GM12891 (cell line): ENCODE data around the gene FGF3.

Source experiments
- DNase-seq: peaks from one replicate; pipeline ENCODE4 v3.0.0; 2011; ENCODE audit warnings: low spot score; ENCODE audit not compliant: insufficient read length
- FAIRE-seq: peaks from 2 replicates; lab custom pipeline; 2011; peaks lifted over from hg19 to GRCh38; lab: Jason Lieb, UNC
- PAX5 ChIP-seq: IDR thresholded peaks from 2 replicates; pipeline ENCODE4 v1.6.1; 2011; ENCODE audit warnings: low read length, moderate library complexity, mild to moderate bottlenecking; ENCODE audit not compliant: insufficient read depth, severe bottlenecking
- POLR2A ChIP-seq: IDR thresholded peaks from 2 replicates; pipeline ENCODE4 v1.6.1; 2011; ENCODE audit warnings: low read depth, low read length, control low read depth
- POLR2AphosphoS5 ChIP-seq: IDR thresholded peaks from 2 replicates; pipeline ENCODE4 v1.6.1; 2011; ENCODE audit warnings: low read depth, low read length, control low read depth
- POU2F2 ChIP-seq: IDR thresholded peaks from 2 replicates; pipeline ENCODE4 v1.6.1; 2011; ENCODE audit warnings: low read depth, mild to moderate bottlenecking, control low read depth, low read length, moderate library complexity
- SPI1 ChIP-seq: IDR thresholded peaks from 2 replicates; pipeline ENCODE4 v1.6.1; 2011; ENCODE audit warnings: low read depth, low read length, control low read depth
- TAF1 ChIP-seq: IDR thresholded peaks from 2 replicates; pipeline ENCODE4 v1.6.1; 2011; ENCODE audit warnings: low read depth, low read length, control low read depth

Gene FGF3

DNA sequence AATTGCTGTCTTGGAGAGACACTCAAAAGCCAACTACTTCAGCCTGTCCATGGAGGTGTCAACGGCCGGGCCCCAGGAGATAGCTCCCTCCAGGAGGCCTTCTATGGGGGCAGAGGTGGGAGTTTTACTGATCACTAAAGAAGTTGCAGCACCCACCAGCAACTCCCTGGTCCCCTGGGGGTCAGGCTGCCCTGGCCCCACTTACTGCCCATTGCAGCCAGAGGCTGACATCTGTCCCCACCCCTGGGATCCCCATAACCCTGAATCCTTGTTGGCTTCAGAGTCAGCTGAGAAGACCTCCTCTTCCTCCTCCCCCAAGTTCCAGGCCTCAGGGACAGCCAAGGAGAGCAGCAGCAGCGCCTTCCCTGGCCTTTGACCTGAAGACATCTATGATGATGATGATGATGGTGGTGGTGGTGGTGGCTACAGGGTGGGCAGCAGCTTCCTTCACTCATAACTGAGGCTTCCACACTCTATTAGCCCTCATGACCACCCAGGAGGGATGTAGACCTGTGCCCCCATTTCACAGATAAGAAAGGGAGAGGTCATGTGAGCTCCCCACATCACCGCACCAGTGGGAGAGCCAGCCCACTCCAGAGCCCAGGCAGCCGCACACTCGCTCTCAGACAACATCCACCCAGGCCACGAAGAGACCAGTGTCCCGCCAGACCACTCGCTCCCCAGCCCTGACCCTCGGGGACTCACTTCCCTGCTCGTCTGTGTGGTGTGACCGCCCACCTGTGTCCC lies 43.8 kb upstream of the FGF3 start:
- TF ChIP-seq POLR2A (no peak), TAF1 (no peak), PAX5 (no peak), POU2F2 (no peak)
- FAIRE-seq (no peak), DNase-seq (no peak)

DNA sequence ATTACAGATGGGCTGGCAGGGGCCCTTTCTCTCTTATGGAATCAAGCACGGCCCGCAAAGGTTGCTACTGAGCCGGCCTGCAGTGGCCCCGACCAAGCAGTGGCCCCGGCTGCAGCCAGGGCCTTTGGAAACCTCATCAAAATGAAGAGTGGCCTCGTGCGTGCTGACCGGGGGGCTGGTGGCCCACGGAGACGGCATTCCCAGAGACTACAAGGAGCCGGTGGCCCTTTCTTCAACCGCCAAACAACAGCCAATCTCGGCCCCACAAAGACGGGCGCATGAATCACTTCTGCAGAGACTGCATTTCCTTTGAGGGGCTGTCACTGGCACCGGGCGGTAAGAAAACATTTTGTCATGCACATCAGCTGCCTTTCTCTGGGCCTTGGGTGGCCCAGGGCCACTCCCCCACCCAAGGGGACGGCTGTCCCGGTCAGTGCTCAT lies 43.1 kb upstream of the FGF3 start:
- DNase-seq (no peak), FAIRE-seq (no peak)
- TF ChIP-seq POU2F2 (no peak), POLR2A (no peak), TAF1 (no peak), POLR2AphosphoS5 (no peak), PAX5 (no peak)

DNA sequence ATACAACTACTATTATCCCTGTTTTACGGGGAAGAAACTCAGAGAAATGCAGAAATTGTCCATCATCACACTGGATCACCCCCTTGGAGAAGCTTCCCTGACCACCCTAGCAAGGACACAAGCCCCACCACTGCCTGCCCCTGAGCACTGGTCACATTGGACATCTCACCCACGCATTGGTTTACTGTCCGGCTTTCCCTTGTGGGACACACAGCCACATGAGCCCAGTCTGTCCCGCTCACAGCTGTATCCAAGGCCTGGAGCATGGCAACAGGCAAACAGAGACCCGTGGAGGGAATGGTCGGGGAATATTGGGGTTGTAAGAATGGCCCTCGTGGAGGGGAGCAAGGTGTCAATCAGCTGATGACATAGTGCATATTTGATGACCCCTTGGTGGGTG lies 42.7 kb upstream of the FGF3 start:
- TF ChIP-seq SPI1 (no peak), POU2F2 (no peak), POLR2AphosphoS5 (no peak), PAX5 (no peak), TAF1 (no peak), POLR2A (no peak)
- DNase-seq (no peak), FAIRE-seq (no peak)

GRCh38 chr11:69860796-69861445 lies 41.7 kb upstream of the FGF3 start:
- no peak for DNase-seq
- TF ChIP-seq POU2F2 (no peak), POLR2AphosphoS5 (no peak), PAX5 (no peak), POLR2A (no peak), TAF1 (no peak), SPI1 (no peak)
- no peak for FAIRE-seq

DNA sequence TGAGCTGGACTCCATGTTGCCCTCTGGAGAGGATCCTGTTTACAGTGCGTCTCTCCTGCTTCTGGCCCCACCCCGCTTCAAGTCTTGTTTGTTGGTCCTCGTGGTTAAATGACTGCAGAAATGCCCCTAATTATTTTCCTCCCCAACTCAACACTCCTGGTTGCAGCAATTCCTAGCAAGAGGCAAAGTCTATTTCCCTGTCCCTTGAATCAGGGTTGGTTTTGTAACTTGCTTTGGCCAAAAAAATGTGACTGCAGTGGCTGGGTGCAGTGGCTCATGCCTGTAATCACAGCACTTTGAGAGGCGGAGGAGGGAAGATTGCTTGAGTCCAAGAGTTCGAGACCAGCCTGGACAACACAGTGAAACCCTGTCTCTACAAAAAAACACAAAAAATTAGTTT lies 41.0 kb upstream of the FGF3 start:
- TF ChIP-seq TAF1 (no peak), POLR2A (no peak), SPI1 (no peak), POLR2AphosphoS5 (no peak), PAX5 (no peak), POU2F2 (no peak)
- no peak for DNase-seq
- no peak for FAIRE-seq

DNA sequence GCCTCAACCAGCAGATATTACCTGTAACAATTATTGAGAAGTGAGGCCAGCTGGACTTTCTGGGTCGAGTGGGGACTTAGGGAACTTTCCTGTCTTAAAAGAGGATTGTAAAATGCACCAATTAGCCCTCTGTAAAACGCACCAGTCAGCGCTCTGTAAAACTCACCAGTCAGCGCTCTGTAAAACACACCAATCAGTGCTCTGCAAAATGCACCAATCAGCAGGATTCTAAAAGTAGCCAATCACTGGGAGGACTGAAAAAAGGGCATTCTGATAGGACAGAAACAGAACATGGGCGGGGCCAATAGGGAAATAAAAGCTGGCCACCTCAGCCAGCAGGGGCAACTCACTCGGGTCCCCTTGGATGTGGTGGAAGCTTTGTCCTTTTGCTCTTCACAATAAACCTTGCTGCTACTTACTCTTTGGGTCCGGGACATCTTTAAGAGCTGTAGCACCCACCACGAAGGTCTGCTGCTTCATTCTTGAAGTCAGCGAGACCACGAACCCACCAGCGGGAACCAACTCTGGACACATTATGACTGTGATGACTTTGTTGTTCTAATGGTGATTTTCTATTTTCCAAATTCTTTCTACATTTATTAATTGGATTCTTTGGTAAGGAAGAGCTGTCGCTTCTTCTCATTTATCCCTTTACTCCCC lies 40.2 kb upstream of the FGF3 start:
- FAIRE-seq, result no peak
- TF ChIP-seq POU2F2, result no peak
- no peak for TF ChIP-seq TAF1
- no peak for TF ChIP-seq PAX5
- TF ChIP-seq POLR2AphosphoS5, result no peak
- TF ChIP-seq POLR2A, result no peak
- no peak for TF ChIP-seq SPI1
- no peak for DNase-seq

DNA sequence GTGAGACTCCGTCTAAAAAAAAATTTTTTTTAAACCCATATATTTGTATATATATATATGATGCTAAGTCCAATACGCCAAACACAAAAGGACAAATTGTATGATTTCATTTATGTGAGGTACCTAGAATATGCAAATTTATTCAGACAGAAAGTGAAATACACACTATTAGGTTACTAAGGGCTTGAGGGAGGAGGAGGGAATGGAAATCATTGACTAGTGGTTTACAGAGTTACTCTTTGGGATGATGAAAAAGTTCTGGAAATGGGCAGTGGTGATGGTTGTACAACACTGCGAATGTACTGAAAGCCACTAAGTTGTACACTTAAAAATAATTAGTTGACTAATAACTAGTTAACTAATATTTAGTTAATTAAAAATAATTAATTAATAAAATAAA lies 36.2 kb upstream of the FGF3 start:
- TF ChIP-seq POLR2AphosphoS5 (no peak), POU2F2 (no peak), PAX5 (no peak), TAF1 (no peak), POLR2A (no peak), SPI1 (no peak)
- DNase-seq (no peak), FAIRE-seq (no peak)

GRCh38 chr11:69854713-69855112 lies 35.5 kb upstream of the FGF3 start:
- FAIRE-seq, result no peak
- TF ChIP-seq POLR2AphosphoS5, result no peak
- TF ChIP-seq POU2F2, result no peak
- TF ChIP-seq PAX5, result no peak
- no peak for TF ChIP-seq POLR2A
- TF ChIP-seq SPI1, result no peak
- no peak for TF ChIP-seq TAF1

GRCh38 chr11:69852056-69852455 lies 32.8 kb upstream of the FGF3 start:
- TF ChIP-seq PAX5 (no peak), SPI1 (no peak), POU2F2 (no peak), TAF1 (no peak), POLR2AphosphoS5 (no peak), POLR2A (no peak)
- FAIRE-seq, result no peak

More at GRCh38 chr11:69854713-69855112, 35.5 kb upstream of the FGF3 start:
- no peak for DNase-seq

DNA sequence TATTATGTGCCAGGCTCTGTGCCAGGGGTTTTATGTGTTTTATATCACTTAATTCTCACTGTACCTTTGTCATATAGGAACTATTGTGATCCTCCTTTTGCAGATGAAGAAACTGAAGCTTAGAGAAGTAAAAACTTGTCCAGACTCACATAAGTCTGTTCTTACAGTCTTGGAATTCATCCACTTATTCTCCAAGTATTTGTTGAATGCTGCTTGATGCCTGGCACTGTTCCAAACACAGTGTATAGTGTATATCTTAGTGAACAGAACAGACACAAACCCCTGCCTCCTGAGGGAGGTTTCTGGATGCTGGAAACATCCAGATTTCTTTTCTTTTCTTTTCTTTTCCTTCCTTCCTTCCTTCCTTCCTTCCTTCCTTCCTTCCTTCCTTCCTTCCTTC lies 29.0 kb upstream of the FGF3 start:
- FAIRE-seq, result no peak
- DNase-seq, result no peak
- TF ChIP-seq PAX5, result no peak
- no peak for TF ChIP-seq SPI1
- no peak for TF ChIP-seq POLR2A
- no peak for TF ChIP-seq POLR2AphosphoS5
- no peak for TF ChIP-seq POU2F2
- TF ChIP-seq TAF1, result no peak

More at GRCh38 chr11:69852056-69852455, 32.8 kb upstream of the FGF3 start:
- DNase-seq, result no peak
